Spleen (tissue), 11 donors: ENCODE data around the gene RGS6. TPM values are rescaled to one million over a fixed set of nuclear protein-coding genes. Genes with fewer than 3 reads are reported as not detected.

Experiments used
- DNase-seq: peaks from one replicate; pipeline ENCODE4 v3.0.0-alpha.2; 2020
- H3K27ac ChIP-seq, 8 donors: fragments of 200-600 bp; sonication (generic) in 7 of 8; 1 replicate in 4 of 8; 2 replicates in 4 of 8; pipeline versions ENCODE4 v1.5.0 to v1.8.0; 2016 to 2021; ENCODE audit warnings: inconsistent platforms in 4 of 8, mild to moderate bottlenecking in 4 of 8, moderate library complexity in 1 of 8
- H3K27me3 ChIP-seq, 7 donors: fragments of 200-600 bp; sonication (generic) in 6 of 7; replicated peaks in 1 of 7; 1 replicate in 4 of 7; 2 replicates in 3 of 7; pipeline versions ENCODE4 v1.5.0 to v1.8.0; 2016 to 2021; ENCODE audit warnings: inconsistent platforms in 3 of 7, mild to moderate bottlenecking in 1 of 7
- H3K36me3 ChIP-seq, 6 donors: fragments of 200-600 bp; sonication (generic) in 5 of 6; 1 replicate in 4 of 6; 2 replicates in 2 of 6; pipeline versions ENCODE4 v1.5.0 to v1.8.0; 2016 to 2021; ENCODE audit warnings: inconsistent platforms in 2 of 6
- H3K4me1 ChIP-seq, 6 donors: fragments of 200-600 bp; sonication (generic) in 5 of 6; 1 replicate in 3 of 6; 2 replicates in 3 of 6; pipeline versions ENCODE4 v1.5.0 to v1.8.0; 2016 to 2021; ENCODE audit warnings: inconsistent platforms in 3 of 6
- H3K4me3 ChIP-seq, 8 donors: fragments of 200-600 bp; sonication (generic) in 7 of 8; 1 replicate in 4 of 8; 2 replicates in 4 of 8; pipeline versions ENCODE4 v1.5.0 to v1.8.0; 2016 to 2021; ENCODE audit warnings: inconsistent platforms in 4 of 8, mild to moderate bottlenecking in 4 of 8, moderate library complexity in 2 of 8
- H3K9me3 ChIP-seq, 8 donors: fragments of 200-600 bp; sonication (generic) in 7 of 8; 1 replicate in 4 of 8; 2 replicates in 4 of 8; pipeline versions ENCODE4 v1.5.0 to v1.8.0; 2016 to 2021; ENCODE audit warnings: inconsistent platforms in 4 of 8
- POLR2A ChIP-seq, 3 donors: fragments of 450-650 bp; IDR thresholded peaks; one replicate each; pipeline ENCODE4 v1.5.1; 2017; ENCODE audit warnings: antibody characterized with exemption in 3 of 3, mild to moderate bottlenecking in 1 of 3
- POLR2AphosphoS5 ChIP-seq, 3 donors: sonication (generic); formaldehyde crosslinking; IDR thresholded peaks; one replicate each; pipeline ENCODE4 v1.5.1; 2017; ENCODE audit warnings: antibody characterized with exemption in 3 of 3
- WGBS, 5 donors: extraction: QIAGEN DNeasy Blood & Tissue Kit in 3 of 5; methylation state at CpG; one replicate each; pipeline versions ENCODE4 v1.1.5 to v1.1.7; 2013 to 2018; 5-methylcytosine and 5-hydroxymethylcytosine counted together
- intact Hi-C: fragments of 100-400 bp; cut with DNase I; formaldehyde crosslinking; loops from one replicate; pipeline ENCODE4 v1.15.0; 2023; ENCODE audit warnings: low total_unique reads
- polyA plus RNA-seq, 3 donors: library from polyadenylated mRNA; stranded (reverse); fragments of 200-250 nt; gene quantifications; one replicate each; pipeline ENCODE4 v1.2.1, GENCODE V29; 2013
- total RNA-seq, 7 donors: library from RNA; depleted of rRNA in 3 of 7; stranded (reverse); fragments of >200 nt in 3 of 7; fragmentation: NEBNext Ultra II Directional in 4 of 7; extraction: Animal tissue kit (Norgen Biotek cat#: 25700) in 4 of 7; gene quantifications; one replicate each; pipeline versions ENCODE4 v1.1.0 to v1.2.1, GENCODE V29; 2016 to 2021
- TF ChIP-seq, protein P1 (sequence below), 11 experiments: fragments of 200-600 bp in 7 of 11; fragments of 450-650 bp in 4 of 11; sonication (generic) in 4 of 11; IDR thresholded peaks in 8 of 11; conservative IDR thresholded peaks in 3 of 11; 1 replicate in 7 of 11; 2 replicates in 4 of 11; pipeline versions ENCODE4 v1.4.0 to v1.8.0; 2016 to 2021; ENCODE audit warnings: antibody characterized with exemption in 11 of 11, inconsistent platforms in 4 of 11, mild to moderate bottlenecking in 1 of 11
- donor health status: healthy with polysubstance abuse.
- donor health status: DM: no; HTN: no; CAD: no; lungs with moderate emphysema.
- donor health status: DM: no; HTN: no; CAD: no.
- donor health status: Bipolar disorder and iron deficiency.
- donor health status: healthy.
- donor health status: DM: no; HTN: no; CAD: no.
- donor health status: DM: yes; HTN: yes; CAD: no.

RGS6 gene
- total and polyA plus RNA-seq, 10 donors: 0.20 to 8.1 (median 2.3) TPM

DNA sequence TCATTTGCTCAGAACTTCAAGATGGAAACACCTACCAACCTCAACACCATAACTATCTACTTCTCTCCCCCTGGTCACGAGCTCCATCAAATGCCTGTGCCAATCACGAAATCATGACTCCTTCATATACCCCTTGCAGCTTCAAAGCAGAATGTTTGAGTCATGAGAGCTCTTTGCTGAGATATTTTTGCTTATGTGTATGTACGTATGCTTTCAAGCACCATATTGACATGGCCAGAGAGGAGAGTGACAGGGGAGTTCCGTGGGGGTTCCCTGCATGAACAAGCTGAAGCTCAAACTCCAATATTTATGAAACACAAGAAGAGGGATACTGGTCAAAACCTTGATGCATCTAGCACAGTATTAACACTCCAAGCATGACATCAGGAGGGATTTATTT is 587.3 kb downstream of the RGS6 start:
- Histone ChIP-seq H3K4me1 (peaks cover 23 to 68% (median 53%) of the 10 kb centered on the region in 6 donors), H3K36me3 (no peaks in the 10 kb centered on the region), H3K9me3 (peaks cover 0 to 13% (median 6%) of the 10 kb centered on the region in 8 donors), H3K27me3 (no peaks in the 10 kb centered on the region), H3K27ac (peak overlapping the region in 6 of 8 donors; percentile 13 to 76 (median 71)), H3K4me3 (no peak overlapping the region)
- 36 to 53% (median 46%) methylated on average over 4 of the region's 4 CpGs for WGBS, 5 donors
- TF ChIP-seq POLR2AphosphoS5 (IDR thresholded peaks at IDR 0.05): no peak
- TF ChIP-seq POLR2A (IDR thresholded peaks at IDR 0.05): no peak
- TF ChIP-seq, protein P1, sequence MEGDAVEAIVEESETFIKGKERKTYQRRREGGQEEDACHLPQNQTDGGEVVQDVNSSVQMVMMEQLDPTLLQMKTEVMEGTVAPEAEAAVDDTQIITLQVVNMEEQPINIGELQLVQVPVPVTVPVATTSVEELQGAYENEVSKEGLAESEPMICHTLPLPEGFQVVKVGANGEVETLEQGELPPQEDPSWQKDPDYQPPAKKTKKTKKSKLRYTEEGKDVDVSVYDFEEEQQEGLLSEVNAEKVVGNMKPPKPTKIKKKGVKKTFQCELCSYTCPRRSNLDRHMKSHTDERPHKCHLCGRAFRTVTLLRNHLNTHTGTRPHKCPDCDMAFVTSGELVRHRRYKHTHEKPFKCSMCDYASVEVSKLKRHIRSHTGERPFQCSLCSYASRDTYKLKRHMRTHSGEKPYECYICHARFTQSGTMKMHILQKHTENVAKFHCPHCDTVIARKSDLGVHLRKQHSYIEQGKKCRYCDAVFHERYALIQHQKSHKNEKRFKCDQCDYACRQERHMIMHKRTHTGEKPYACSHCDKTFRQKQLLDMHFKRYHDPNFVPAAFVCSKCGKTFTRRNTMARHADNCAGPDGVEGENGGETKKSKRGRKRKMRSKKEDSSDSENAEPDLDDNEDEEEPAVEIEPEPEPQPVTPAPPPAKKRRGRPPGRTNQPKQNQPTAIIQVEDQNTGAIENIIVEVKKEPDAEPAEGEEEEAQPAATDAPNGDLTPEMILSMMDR (IDR thresholded peaks at IDR 0.05 in 8 of 11, conservative IDR thresholded peaks at IDR 0.05 in 3 of 11): no peak
- intact Hi-C loops: no loop called here
- no peak for DNase-seq

DNA sequence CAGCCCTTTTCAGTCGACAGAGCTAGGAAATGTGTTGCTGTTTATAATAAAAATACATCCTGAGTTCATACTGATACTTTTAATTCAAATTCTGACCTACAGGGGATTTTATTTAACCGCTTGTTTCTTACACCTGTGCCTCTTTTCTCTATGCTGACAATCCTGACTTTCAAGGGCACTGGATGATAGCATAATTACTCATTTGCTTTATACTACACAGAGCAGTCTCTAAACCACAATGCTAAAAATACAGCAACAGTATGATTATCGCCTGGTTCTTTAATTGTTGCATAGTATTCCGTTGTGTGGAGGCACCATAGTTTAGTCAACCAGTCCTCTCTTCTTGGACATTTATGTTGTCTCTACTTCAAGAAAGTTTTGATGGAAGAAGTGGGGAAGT is 588.8 kb downstream of the RGS6 start:
- peaks cover 0 to 13% (median 6%) of the 10 kb centered on the region in 8 donors for H3K9me3 ChIP-seq
- intact Hi-C loops: no loop called here
- H3K4me3 ChIP-seq: no peak overlapping the region
- TF ChIP-seq POLR2A (IDR thresholded peaks at IDR 0.05) (no peak), POLR2AphosphoS5 (IDR thresholded peaks at IDR 0.05) (no peak)
- TF ChIP-seq, protein P1 (IDR thresholded peaks at IDR 0.05 in 8 of 11, conservative IDR thresholded peaks at IDR 0.05 in 3 of 11): no peak
- WGBS, 5 donors: 70 to 78% (median 74%) methylated on average over 4 of the region's 4 CpGs
- H3K36me3 ChIP-seq: no peaks in the 10 kb centered on the region
- H3K27me3 ChIP-seq: no peaks in the 10 kb centered on the region
- H3K27ac ChIP-seq: no peak overlapping the region
- no peak for DNase-seq
- H3K4me1 ChIP-seq: peaks cover 23 to 79% (median 65%) of the 10 kb centered on the region in 6 donors

DNA sequence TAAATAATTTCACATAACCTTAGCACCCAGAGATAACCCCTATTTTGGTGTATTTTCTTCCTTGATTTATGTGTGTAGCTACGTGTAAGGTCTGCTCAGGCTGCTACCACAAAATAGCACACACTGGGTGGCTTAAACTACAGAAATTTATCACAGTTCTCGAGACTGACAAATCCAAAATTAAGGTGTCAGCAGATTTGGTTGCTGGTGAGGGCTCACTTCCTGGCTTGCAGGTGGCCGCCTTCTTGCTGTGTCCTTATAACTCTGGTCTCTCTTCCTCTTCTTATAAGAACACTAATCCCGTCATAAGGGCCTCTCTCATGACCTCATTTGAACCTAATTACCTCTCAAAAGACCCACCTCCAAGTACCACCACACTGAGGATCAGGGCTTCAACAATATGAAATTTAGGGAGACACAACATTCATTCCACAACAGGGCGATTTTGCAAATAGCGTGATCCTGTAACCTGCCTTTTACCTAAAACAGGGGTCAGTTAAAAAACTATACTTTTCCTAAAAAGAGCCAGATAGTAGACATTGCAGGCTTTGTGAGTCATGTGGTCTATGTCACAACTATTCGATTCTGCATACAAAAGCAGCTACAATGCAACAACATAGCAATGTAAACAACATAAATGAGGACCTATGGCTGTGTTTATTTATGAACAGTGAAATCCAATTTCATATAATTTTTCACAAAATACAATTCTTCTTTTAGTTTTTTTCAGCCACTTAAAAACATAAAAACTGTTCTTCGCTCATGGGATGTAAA is 589.9 kb downstream of the RGS6 start:
- Histone ChIP-seq H3K4me3 (no peak overlapping the region), H3K4me1 (peaks cover 19 to 77% (median 60%) of the 10 kb centered on the region in 6 donors), H3K27me3 (no peaks in the 10 kb centered on the region), H3K36me3 (no peaks in the 10 kb centered on the region), H3K27ac (no peak overlapping the region), H3K9me3 (peaks cover 0 to 13% (median 6%) of the 10 kb centered on the region in 8 donors)
- WGBS, 5 donors: 65 to 77% (median 75%) methylated on average over 8 of the region's 8 CpGs
- DNase-seq: no peak
- TF ChIP-seq POLR2A (IDR thresholded peaks at IDR 0.05): no peak
- TF ChIP-seq POLR2AphosphoS5 (IDR thresholded peaks at IDR 0.05): peak in 1 of 3 donors; percentile 9
- intact Hi-C loops: no loop called here

DNA sequence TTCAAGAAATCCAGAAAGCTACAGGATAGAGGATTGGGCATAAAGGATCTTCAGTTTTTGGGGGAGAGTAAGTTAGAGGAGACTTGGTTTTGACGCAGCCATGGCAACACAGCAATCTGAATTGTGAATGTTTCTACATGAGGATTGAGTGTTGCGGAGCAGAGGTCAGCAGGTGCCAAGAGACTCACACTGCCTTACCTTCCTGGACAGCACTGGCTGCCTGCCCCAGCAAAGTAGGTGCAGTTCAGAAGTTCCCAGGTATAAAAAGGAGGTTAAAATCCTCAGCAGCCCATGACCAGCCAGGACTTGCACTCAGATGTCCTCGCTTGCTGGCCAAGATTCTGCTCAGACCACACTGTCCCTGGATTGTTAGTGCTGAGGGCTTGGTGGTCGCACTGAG is 590.6 kb downstream of the RGS6 start:
- Histone ChIP-seq H3K9me3 (peaks cover 0 to 13% (median 6%) of the 10 kb centered on the region in 8 donors), H3K36me3 (no peaks in the 10 kb centered on the region), H3K4me3 (no peak overlapping the region), H3K27me3 (no peaks in the 10 kb centered on the region), H3K27ac (peak overlapping the region in 2 of 8 donors; percentile 25 to 33), H3K4me1 (peaks cover 12 to 72% (median 53%) of the 10 kb centered on the region in 6 donors)
- intact Hi-C loops: no loop called here
- no peak for TF ChIP-seq POLR2A (IDR thresholded peaks at IDR 0.05)
- TF ChIP-seq POLR2AphosphoS5 (IDR thresholded peaks at IDR 0.05): no peak
- TF ChIP-seq, protein P1 (IDR thresholded peaks at IDR 0.05 in 8 of 11, conservative IDR thresholded peaks at IDR 0.05 in 3 of 11): no peak
- no peak for DNase-seq
- 89 to 97% (median 94%) methylated on average over 4 of the region's 4 CpGs for WGBS, 5 donors
